AG08395 (cell line): ENCODE results near the gene BDH2.
A peak's percentile ranks its signal among the peaks of the same experiment; 100 is the strongest.

Experiments used
- DNase-seq: peaks from one replicate; pipeline ENCODE4 v3.0.0; 2012; ENCODE audit warnings: mixed read lengths, low spot score

BDH2 gene

DNA sequence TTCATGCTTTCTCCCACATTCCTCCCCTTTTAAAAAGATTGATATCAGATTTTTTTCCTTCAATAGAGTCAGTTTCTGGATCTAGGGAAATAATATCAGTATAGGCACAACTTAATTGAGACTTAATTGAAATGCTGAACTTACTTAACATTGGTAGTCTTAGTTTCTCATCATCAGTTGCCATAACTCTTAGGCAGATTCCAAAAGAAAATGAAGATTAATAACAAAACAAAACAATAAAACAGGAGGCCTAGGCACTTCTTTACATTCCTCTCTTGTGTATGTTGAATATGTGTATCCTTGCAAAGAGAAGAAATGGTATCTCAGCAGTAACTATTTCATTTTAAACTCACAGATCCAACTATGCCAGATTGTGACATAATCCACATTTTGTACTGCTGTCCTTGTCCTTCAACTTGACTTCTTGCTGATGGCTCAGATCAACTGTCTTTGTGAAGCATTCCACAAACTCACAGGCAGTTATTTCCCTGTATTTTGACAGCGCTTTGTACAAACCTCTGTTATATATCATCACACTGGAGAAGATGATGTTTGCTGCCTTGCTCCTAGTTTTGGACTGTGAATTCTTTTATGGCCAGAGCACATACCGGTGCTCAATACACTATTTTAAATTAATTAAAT, 14.0 kb downstream of the BDH2 start:
- no peak for DNase-seq

DNA sequence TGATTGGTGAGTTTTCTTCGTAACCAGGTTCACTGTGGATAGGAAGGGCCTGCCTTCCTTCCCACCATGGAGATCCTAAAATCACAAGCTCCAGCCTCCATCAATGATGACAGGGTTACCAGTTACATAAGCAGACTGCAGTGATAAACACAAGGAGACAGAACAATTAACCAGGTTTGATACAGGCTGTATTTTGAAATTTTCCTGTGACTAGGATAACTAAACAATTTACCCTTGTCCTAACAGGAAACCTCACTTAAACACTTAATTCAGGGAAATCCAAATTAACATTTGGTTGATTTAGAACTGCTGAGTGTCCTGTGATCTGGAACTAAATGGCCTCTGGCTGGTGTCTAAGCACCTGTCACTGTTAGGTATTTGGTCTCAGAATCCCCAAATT, 20.0 kb downstream of the BDH2 start:
- DNase-seq: no peak

DNA sequence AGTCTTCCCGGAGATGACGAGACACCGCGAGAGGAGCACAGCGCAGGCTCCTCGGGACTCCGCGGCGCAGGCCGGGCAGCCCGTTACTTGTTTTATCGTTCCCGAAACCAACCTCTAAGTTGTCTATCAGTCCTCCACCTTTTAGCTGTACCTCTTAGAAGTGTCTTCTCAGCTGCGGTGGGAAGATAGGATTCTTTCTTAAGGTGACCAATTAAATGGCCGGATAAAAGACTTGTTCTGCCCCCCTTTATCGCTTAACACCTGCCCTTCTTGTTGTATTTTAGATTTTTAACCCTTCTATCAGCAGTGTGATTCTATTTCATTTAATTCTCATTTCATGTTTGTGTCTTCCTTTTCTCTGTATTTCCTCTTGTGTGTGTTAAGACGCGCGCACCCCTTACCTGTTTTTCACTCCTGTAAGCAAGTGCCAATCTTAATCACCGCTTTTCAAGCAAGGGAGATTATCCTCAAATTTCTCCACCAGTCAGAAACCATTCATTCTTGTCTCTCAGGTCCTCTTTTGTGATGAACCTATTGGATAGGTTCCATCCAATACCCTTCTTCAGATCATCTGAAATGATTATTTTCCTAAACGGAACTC, 22.8 kb downstream of the BDH2 start, which contains the start of gene SLC9B2:
Gene SLC9B2 (minus strand): TSS at position 15 of the 601 bp plus-strand sequence. CDS start 9,211 bp downstream, outside the sequence.
- no peak for DNase-seq

DNA sequence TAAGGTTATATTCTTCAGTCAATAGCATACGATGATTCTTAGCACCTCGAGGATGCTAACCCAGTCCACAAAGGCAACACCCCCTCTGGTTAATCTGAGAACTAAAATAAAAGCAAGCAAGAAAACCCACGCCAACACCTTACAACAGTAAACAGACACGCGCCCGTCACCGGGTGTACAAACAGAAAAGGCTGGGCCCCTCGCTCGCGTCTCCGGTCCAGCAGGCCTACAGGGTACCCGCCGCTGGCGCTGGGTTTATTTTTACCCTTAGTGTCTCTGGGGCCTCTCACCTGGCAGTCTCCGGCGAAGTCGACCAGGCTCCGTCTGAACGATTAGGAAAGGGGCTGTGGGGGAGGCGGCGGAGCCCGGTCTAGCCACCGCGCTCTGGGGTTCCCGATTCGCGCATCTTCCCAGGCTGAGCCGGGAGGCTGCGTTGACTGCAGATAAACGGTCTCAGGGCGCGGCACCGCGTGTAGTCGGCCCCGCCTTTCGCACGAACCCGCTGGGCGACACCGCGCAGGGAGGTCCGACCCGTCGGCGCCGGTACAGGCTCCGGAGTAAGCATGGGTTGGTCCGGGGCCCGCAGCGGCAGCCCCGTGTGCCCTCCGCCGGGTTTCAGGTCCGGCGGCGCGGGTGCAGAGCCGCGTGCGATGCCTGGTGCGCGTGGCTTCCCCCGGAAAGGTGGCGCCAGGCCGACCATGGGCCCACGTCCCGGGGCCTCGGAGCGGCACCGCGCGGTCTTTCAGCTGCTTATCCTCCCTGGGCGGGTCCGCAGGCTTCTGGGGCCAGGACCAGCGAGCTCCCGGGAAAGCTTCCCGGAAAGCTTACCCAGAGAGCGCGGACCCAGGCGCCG, 23.5 kb downstream of the BDH2 start:
- peak; percentile 76 for DNase-seq

DNA sequence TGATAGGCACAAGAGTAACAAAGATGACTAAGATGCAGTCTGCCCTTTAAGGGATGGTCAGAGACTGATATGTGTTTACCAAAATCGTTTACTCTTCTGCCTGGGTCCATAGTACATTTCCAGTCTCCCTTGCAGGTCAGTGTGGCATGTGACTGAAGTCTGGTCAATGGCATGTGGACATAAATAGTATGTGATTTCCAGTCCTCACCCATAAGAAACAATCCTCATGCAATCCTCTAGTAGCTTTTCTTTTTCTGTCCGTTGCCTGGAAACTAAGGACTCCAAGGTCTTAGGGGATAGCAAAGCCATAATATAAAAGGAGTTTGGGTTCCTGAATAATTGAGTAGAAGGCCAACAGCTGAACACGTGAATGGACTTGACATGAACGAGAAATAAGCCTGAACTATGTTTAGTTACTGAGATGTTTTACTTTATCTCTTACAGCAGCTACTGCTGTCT, 24.2 kb downstream of the BDH2 start:
- DNase-seq: peak; percentile 19

GRCh38 chr4:103074744-103075434, 24.7 kb downstream of the BDH2 start:
- DNase-seq: no peak

- DNase-seq: no peak
Measured at GRCh38 chr4:103073792-103074438, 25.7 kb downstream of the BDH2 start.

GRCh38 chr4:103067841-103068547, 31.6 kb downstream of the BDH2 start:
- no peak for DNase-seq

DNA sequence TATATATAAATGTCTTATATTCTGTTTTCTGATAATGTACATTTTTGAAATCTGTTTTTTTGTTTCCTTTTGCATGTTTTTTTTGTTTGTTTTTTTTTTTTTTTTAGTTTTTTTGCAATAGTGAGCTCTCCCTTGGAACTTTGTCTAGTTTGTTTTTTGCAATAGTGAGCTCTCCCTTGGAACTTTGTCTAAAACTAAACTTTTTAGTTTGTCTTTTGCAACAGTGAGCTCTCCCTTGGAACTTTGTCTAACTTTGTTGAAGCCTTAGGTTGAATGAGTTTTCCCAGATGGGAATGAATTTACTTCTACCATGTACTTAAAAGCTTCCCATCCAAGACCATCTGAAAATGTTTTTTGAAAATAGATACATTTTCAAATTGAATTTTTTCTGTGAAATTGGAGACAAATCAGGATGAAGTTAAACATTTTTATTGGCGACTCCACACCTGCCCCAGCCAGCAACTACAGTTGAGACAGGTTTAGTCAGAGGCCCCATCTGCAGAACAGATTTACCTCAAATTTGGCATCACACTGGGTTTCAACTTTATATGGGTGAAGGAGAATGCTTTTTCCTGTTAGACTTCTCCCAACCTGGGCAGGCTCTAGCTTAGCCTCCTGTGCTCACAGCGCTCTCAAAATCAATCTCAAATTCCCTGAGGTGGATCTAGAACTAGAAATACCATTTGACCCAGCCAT, 39.0 kb downstream of the BDH2 start:
- DNase-seq: no peak

GRCh38 chr4:103054030-103054429, 45.6 kb downstream of the BDH2 start:
- DNase-seq: no peak

DNA sequence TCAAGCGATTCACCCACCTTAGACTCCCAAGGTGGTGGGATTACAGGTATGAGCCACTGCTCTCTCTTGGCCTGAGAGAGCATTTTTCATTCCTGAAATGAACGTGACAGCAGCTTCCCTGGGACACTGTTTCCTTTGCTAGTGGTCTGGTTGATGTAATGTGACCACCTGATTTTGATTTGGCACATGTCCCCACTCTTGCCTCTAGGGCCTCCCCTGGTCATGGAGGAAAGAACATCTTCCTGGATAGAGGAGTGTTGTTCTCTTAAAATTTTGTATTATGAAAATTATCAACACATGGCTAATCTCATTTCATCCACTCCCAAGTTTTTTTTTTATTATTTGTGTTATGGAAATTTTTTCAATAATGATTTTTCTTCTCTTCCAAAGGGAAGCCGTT, 46.9 kb downstream of the BDH2 start:
- no peak for DNase-seq

GRCh38 chr4:103052145-103052544, 47.5 kb downstream of the BDH2 start:
- DNase-seq: no peak

- DNase-seq: no peak
Measured at GRCh38 chr4:103050736-103051436, 48.7 kb downstream of the BDH2 start.

DNA sequence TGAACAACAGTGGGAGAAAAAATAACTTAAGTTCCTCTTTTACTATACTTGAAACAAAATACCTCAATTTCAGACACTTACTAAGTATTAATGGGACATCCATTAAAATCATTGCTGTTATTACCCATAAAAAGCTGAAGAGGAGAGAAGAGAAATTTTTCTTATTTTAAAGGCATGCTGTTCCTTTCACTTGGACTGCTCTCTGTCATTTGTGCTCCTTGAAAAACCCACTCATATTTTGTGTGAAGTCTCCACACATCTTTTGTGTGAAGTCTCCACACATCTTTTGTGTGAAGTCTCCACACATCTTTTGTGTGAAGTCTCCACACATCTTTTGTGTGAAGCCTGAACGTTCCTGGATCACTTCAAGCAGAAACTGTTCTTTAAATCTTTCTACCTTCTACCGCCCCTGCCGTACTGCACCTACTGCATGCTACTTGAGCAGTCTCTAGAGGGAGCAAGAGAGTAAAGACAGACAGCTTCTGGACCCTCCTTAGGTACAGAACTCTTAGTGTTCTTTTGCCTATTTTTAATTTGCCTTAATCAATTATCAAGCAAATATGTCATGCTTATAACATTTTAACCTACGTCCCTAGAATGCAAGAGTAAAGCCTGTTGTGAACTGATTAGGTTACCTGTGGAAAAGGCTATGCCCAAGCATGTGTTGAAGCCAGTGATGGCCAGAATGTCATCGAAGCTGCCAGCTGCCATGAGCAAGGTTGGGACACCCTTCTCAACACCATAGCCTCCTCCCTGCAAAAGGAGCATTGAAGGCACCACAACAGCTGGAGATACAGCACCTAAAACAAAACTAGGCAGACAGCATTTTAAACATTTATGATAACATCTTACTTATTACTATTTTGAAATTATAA, 53.0 kb downstream of the BDH2 start:
- peak; percentile 56 for DNase-seq

DNA sequence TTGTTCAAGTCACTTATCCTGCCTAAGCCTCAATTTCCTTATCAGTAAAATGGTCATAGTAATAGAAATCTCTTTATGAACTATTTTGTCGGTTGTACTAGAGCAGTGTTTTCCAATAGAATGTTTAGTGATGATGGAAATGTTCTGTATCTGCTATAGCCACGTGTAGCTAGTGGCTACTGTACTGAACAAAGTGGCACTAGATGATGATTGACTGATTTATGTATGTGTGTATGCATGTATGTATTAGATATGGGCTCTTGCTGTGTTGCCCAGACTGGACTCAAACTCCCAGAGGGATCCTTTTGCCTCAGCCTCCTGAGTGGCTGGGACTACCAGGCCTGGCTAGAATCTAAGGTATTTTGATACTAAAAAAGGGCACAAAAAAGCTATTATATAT, 55.5 kb downstream of the BDH2 start:
- DNase-seq: no peak

DNA sequence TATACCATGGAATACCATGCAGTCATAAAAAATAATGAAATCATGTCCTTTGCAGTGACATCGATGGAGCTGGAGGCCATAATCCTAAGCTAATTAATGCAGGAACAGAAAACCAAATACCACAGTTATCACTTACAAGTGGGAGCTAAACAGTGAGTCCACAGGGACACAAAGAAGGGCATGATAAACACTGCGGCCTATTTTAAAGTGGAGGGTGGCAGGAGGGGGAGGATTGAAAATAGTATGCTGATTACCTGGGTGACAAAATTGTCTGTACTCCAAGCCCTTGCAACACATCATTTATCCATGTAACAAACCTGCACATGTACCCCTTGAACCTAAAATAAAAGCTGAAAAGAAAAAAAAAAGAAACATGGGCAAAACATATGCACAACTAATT, 63.5 kb downstream of the BDH2 start:
- DNase-seq: no peak

DNA sequence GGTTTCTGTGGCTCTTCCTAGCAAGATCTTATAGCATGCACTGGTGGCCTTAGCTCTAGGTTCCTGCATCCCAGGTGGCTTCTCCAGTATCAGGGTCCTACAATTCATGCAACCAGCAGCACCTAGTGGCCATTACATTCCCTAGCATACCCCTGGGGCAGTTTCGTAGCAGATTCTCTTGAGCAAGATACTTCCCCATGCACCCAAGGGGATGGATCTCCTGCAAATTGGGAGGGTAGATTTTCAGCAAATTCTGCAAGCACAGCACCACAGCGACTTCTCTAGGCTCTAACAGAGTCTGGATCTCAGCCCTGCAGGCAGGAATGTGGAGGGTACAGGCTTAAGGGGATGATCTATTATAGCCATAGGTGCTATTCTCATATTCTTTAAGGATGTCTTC, 67.1 kb downstream of the BDH2 start:
- DNase-seq: peak; percentile 21

- no peak for DNase-seq
Measured at GRCh38 chr4:103030791-103031190, 68.8 kb downstream of the BDH2 start.

GRCh38 chr4:103029300-103029699, 70.3 kb downstream of the BDH2 start:
- DNase-seq: no peak
